NCI-H510A (cell line): Measurements from ENCODE around the gene GRM4.

ENCODE experiments used
- DNase-seq: peaks from one replicate; lab custom pipeline; 2025; lab: John Stamatoyannopoulos, UW

GRM4 gene

DNA sequence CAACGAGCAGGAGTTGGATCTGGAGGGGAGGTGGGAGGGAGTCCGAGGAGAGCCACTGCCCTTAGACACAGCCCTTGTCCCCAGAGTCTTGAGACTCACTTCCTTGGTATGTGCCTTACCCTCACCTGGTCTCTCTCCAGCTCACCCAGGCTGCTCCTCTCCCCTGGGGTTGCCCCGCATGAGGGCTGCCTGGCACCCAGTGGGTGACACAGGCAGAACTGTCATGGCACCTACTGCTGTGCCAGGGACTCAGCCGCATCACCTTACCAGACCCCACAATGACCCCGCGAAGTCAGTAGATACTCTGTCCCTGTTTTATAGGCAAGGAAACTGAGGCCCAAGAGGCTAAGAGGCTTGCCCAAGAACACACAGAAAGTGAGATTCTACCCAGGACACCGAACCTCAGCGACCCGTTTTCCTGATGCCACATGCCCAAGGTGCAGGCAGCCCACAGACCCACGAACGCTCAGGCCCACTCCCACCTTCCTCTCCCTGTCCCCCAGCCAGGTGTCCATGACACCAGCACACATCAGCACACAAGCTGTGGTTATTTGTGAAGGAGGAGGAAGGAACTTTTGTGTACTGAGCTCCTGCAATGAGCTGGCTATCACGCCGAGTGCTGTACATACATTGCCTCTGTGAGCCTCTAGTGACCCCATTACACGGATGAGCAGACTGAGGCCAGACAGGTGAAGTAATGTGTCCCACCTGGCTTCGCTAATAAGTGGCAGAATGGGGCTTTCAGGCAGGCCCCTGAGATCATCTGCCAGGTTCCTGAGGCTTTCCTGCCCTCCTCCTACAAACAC is 168.1 kb downstream of the GRM4 start:
- no peak for DNase-seq

DNA sequence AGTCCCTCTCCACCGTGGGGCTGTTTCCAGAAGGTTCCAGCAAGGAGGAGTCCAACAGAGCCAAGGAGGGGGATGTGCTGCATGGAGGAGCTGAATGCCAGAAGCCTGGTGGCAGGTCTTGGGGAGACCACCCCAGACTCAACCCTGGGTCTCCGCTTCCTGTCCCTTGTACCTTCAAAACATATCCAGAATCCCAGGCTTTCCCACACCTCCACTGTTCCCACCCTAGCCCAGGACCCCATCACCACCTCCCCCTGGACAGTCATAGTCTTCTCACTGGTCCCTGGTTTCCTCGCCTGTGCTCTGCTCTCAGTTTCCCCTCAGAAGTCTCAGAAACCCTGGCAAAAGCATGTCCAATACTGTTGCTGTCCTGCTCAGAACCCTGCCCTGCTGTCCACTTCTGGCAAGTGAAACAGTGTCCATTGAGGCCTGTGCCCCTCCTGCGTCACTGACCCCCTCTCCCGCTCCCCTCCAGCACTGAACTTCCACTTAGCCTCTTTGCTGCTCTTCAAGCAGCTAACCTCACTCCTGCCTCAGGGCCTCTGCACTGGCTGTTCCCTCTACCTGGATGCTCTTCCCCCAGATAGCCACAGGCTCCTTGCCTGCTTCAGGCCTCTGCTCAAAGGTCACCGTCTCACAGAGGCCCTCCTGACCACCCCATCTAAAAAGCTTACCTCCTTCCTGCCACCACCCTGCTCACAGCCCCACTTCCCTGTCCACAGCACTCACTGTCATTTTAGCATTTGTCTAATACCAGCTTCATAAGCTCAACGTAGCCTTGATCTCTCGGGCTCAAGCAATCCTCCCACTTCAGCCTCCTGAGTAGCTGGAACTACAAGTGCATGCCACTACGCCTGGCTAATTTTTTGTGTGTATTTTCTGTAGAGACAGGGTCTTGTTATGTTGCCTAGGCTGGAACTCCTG is 169.2 kb downstream of the GRM4 start:
- no peak for DNase-seq

DNA sequence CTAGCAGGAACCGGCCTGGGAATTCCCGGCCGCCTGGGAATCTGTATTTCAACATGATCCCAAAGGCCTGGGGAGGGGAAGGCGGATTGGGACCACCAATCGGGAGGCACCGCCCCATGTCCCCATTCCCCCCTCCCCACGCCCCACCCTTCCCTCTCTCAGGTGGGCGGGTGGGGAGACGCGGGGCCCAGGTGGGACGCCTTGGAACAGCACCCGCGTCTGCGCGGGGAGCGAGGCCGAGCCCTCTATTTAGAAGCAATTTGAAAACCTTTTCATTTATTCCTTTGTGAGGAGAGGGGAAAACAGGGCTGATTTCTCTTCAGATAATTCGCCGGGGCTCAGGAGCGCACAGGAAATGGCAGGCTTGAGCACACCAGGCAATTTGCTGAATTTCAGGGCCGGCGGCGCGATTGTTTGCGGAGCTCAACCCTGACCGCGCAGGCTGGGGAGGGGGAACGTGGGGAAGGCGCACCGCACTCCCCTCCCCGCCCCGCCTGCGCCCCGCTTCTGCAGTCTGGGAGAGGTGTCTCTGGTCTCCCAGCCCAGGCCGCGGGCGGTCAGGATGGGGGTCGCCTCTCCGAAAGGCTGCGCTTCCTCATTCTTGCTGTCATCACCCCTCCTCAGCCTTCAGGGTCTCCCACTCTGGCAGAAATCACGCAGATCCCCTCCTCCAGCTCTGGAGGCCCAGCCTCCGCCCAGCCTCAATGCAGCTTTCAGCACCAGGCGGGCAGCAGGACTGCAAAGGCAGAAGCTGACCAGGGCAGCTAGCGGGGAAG is 170.0 kb downstream of the GRM4 start:
- DNase-seq = no peak

DNA sequence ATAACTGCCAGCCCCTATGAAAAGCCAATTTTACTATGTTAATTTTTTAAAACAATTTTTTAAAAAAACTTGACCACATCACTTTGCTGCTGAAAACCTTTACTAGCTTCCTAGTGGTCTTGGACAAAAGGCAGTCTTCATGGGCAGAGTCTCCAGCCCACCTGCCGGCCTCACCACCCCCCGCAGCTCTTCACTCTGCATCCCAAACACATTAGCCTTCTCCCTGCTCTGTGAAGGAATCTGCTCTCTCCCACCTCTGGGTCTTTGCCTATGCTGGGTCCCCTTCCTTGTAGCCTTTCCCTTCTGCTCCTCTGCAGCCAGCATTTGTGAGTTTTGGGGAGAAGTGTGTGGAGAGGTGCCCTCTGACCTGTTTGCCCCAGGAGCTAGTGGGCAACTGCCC is 171.4 kb downstream of the GRM4 start:
- no peak for DNase-seq

DNA sequence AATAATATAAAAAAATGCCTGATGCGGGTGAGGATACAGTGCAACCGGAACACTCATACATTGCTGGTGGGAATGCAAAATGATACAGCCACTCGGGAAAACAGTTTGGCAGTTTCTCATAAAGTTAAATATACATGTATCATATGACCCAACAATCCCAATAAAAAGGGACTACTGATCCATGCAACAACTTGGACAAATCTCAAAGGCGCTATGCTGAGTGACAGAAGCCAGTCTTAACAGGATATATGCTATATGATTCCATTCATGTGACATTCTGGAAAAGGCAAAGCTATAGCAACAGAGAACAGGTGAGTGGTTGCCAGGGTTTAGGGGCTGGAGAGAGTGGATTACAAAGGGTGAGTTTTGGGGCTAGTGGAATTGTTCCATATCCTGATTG is 171.9 kb downstream of the GRM4 start:
- DNase-seq = no peak

DNA sequence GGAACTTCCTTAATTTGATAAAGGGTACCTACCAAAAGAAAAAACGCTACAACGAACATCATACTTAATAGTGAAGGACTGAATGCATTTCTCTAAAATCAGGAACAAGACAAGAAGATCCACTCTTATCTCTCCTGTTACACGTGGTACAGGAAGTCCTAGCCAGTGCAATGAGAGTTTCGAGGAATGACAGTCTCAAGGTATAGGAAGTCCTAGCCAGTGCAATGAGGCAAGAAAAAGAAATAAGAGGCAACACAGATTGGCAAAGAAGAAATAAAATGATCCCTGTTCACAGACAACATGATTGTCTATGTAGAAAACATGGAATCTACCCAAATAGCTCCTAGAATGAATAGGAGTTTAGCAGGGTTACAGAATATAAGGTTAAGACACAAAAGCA is 174.3 kb downstream of the GRM4 start:
- no peak for DNase-seq
